Activated CD8-positive, alpha-beta memory T cell treated with anti-CD3 and anti-CD28 coated beads for 4 hours (primary cell): ENCODE data around the gene GRK4.
A peak's percentile ranks its signal among the peaks of the same experiment; 100 is the strongest.
"Not testable (repeated sequence)": the region's sequence is repeated elsewhere in the genome, so short reads cannot be mapped to it uniquely, and the experiment has no call there.

Source experiments
- DNase-seq, 2 donors: peaks; one replicate each; pipeline ENCODE4 v3.0.0-alpha.2; 2020; ENCODE audit warnings: low read depth in 2 of 2

The GRK4 gene

GRCh38 chr4:3039706-3040366 is 76.5 kb downstream of the GRK4 start:
- no peak for DNase-seq

GRCh38 chr4:3040452-3041191 is 77.3 kb downstream of the GRK4 start:
- DNase-seq: no peak

- no peak for DNase-seq
Measured at GRCh38 chr4:3041192-3042142, 78.1 kb downstream of the GRK4 start.

- DNase-seq: no peak
Measured at GRCh38 chr4:3042226-3042625, 78.9 kb downstream of the GRK4 start.

- DNase-seq: no peak
Measured at GRCh38 chr4:3043282-3044020, 80.1 kb downstream of the GRK4 start.

GRCh38 chr4:3044870-3045819 is 81.8 kb downstream of the GRK4 start:
- peak; percentile 54 to 65 for DNase-seq

- DNase-seq: no peak
Measured at GRCh38 chr4:3046162-3046561, 82.8 kb downstream of the GRK4 start.

GRCh38 chr4:3046623-3047022 is 83.3 kb downstream of the GRK4 start:
- DNase-seq: no peak

- peak; percentile 37 to 58 for DNase-seq
Measured at GRCh38 chr4:3047464-3048286, 84.3 kb downstream of the GRK4 start.

GRCh38 chr4:3051141-3051897 is 87.9 kb downstream of the GRK4 start:
- DNase-seq: not testable (repeated sequence)

GRCh38 chr4:3054169-3054759 is 90.9 kb downstream of the GRK4 start:
- DNase-seq: no peak

- no peak for DNase-seq
Measured at GRCh38 chr4:3059943-3060342, 96.6 kb downstream of the GRK4 start.

- no peak for DNase-seq
Measured at GRCh38 chr4:3060946-3061345, 97.6 kb downstream of the GRK4 start.

- no peak for DNase-seq
Measured at GRCh38 chr4:3062471-3062870, 99.1 kb downstream of the GRK4 start.

- DNase-seq: no peak
Measured at GRCh38 chr4:3065551-3065950, 102.2 kb downstream of the GRK4 start.

GRCh38 chr4:3066836-3067400 is 103.5 kb downstream of the GRK4 start:
- no peak for DNase-seq

- DNase-seq: no peak
Measured at GRCh38 chr4:3067473-3068001, 104.2 kb downstream of the GRK4 start.

- no peak for DNase-seq
Measured at GRCh38 chr4:3069661-3070199, 106.4 kb downstream of the GRK4 start.
